ENCODE data around the gene TNFSF15. TPM values are rescaled to one million over a fixed set of nuclear protein-coding genes. Genes with fewer than 3 reads are reported as not detected.

Gene TNFSF15
- total RNA-seq, 4 donors from 2014 or later: not detected

GRCh38 chr9:114754581-114754980, 51.3 kb downstream of the TNFSF15 start:
- Histone ChIP-seq H3K36me3 (no peaks in the 10 kb centered on the region), H3K4me3 (no peak overlapping the region), H3K27ac (no peak overlapping the region), H3K4me1 (no peaks in the 10 kb centered on the region), H3K9me3 (no peaks in the 10 kb centered on the region), H3K27me3 (no peaks in the 10 kb centered on the region)
- in situ Hi-C loops (cut with MboI; ENCODE audit: low sequenced_read_pairs in 4 of 4) (no loop called here), intact Hi-C loops (cut with DNase I; ENCODE audit: low total_unique reads) (no loop called here)
- TF ChIP-seq CTCF (IDR thresholded peaks at IDR 0.05 in 4 of 5, conservative IDR thresholded peaks at IDR 0.05 in 1 of 5) (no peak), POLR2A (IDR thresholded peaks at IDR 0.05) (no peak)
- ATAC-seq (no peak), DNase-seq (no peak)

GRCh38 chr9:114746591-114747346, 59.1 kb downstream of the TNFSF15 start:
- intact Hi-C loops (cut with DNase I; ENCODE audit: low total_unique reads) (no loop called here), in situ Hi-C loops (cut with MboI; ENCODE audit: low sequenced_read_pairs in 4 of 4) (loop anchor here in 2 of 4 donors (10.0 to 25.0 kb wide), 2 partner anchors 58 to 766 kb away; partner anchors contain the start of gene TNFSF15 (in 1 of the 2))
- Histone ChIP-seq H3K4me3 (no peak overlapping the region), H3K27ac (no peak overlapping the region), H3K9me3 (no peaks in the 10 kb centered on the region), H3K4me1 (no peaks in the 10 kb centered on the region), H3K27me3 (no peaks in the 10 kb centered on the region), H3K36me3 (no peaks in the 10 kb centered on the region)
- TF ChIP-seq CTCF (IDR thresholded peaks at IDR 0.05 in 4 of 5, conservative IDR thresholded peaks at IDR 0.05 in 1 of 5): no peak
- TF ChIP-seq POLR2A (IDR thresholded peaks at IDR 0.05): no peak
- no peak for ATAC-seq
- DNase-seq: no peak

GRCh38 chr9:114745879-114746550, 59.8 kb downstream of the TNFSF15 start:
- intact Hi-C loops (cut with DNase I; ENCODE audit: low total_unique reads) (no loop called here), in situ Hi-C loops (cut with MboI; ENCODE audit: low sequenced_read_pairs in 4 of 4) (loop anchor here in 2 of 4 donors (10.0 to 25.0 kb wide), 2 partner anchors 59 to 766 kb away; partner anchors contain the start of gene TNFSF15 (in 1 of the 2))
- TF ChIP-seq POLR2A (IDR thresholded peaks at IDR 0.05): no peak
- no peak for TF ChIP-seq CTCF (IDR thresholded peaks at IDR 0.05 in 4 of 5, conservative IDR thresholded peaks at IDR 0.05 in 1 of 5)
- Histone ChIP-seq H3K36me3 (no peaks in the 10 kb centered on the region), H3K4me3 (no peak overlapping the region), H3K9me3 (no peaks in the 10 kb centered on the region), H3K27ac (no peak overlapping the region), H3K27me3 (no peaks in the 10 kb centered on the region), H3K4me1 (no peaks in the 10 kb centered on the region)
- no peak for ATAC-seq
- no peak for DNase-seq

- DNase-seq (no peak), ATAC-seq (no peak)
- H3K4me1 ChIP-seq: no peaks in the 10 kb centered on the region
- no peaks in the 10 kb centered on the region for H3K9me3 ChIP-seq
- intact Hi-C loops (cut with DNase I; ENCODE audit: low total_unique reads): no loop called here
- H3K27me3 ChIP-seq: no peaks in the 10 kb centered on the region
- TF ChIP-seq POLR2A (IDR thresholded peaks at IDR 0.05): no peak
- no peak for TF ChIP-seq CTCF (IDR thresholded peaks at IDR 0.05 in 4 of 5, conservative IDR thresholded peaks at IDR 0.05 in 1 of 5)
- H3K4me3 ChIP-seq: no peak overlapping the region
- no peaks in the 10 kb centered on the region for H3K36me3 ChIP-seq
- no peak overlapping the region for H3K27ac ChIP-seq
- in situ Hi-C loops (cut with MboI; ENCODE audit: low sequenced_read_pairs in 4 of 4): loop anchor here in 2 of 4 donors (10.0 to 25.0 kb wide), 2 partner anchors 60 to 767 kb away; partner anchors contain the start of gene TNFSF15 (in 1 of the 2)
Measured at GRCh38 chr9:114745108-114745848, 60.6 kb downstream of the TNFSF15 start.
